Measurements from ENCODE around the gene STK38L. TPM values are rescaled to one million over a fixed set of nuclear protein-coding genes. Genes with fewer than 3 reads are reported as not detected.

STK38L gene
- polyA plus RNA-seq, 1 of the 3 experiments (the other 2 are of a cell fraction): 4.7 TPM

GRCh38 chr12:27304856-27305255, 60.8 kb downstream of the STK38L start:
- no peak overlapping the region for H3K4me2 ChIP-seq
- 95% methylated on average over 1 of the region's 1 CpG for WGBS (ENCODE audit: low lambda C conversion rate)
- H3F3A ChIP-seq (replicated peaks; ENCODE audit: insufficient read depth): peaks cover 5% of the 10 kb centered on the region
- CTCF ChIA-PET: interaction anchor here (0.6 to 8.3 kb wide), 22 partner anchors 8 to 466 kb away, joined by 3 to 108 read pairs (median 4); partner anchors contain the start of genes MED21 and TM7SF3
- peak; percentile 29 for DNase-seq
- H3K9me2 ChIP-seq: no peaks in the 10 kb centered on the region
- no peaks in the 10 kb centered on the region for H3K27me3 ChIP-seq (ENCODE audit: insufficient read depth)
- peaks cover 17 to 48% of the 10 kb centered on the region in 2 experiments for H3K36me3 ChIP-seq (replicated peaks in 1 of 2; ENCODE audit: control insufficient read depth in 1 of 2, insufficient read depth in 2 of 2, low read length in 1 of 2)
- H3K4me1 ChIP-seq (ENCODE audit: control insufficient read depth in 1 of 2, insufficient read depth in 2 of 2, low read depth in 1 of 2, low read length in 1 of 2): peaks cover 0 to 4% of the 10 kb centered on the region in 2 experiments; a peak in 2 of 4 replicates
- TF ChIP-seq MXI1 (IDR thresholded peaks at IDR 0.05; ENCODE audit: low read depth, low read length): no peak
- no peak for TF ChIP-seq FOSL2 (IDR thresholded peaks at IDR 0.05; ENCODE audit: borderline replicate concordance, low read depth)
- TF ChIP-seq SMC3 (IDR thresholded peaks at IDR 0.05; ENCODE audit: low read depth, low read length): no peak
- TF ChIP-seq RXRA (IDR thresholded peaks at IDR 0.05; ENCODE audit: borderline replicate concordance, low read depth): no peak
- TF ChIP-seq, protein P1, sequence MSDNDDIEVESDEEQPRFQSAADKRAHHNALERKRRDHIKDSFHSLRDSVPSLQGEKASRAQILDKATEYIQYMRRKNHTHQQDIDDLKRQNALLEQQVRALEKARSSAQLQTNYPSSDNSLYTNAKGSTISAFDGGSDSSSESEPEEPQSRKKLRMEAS (IDR thresholded peaks at IDR 0.05; ENCODE audit: low read depth): no peak
- no peak for TF ChIP-seq TAF1 (IDR thresholded peaks at IDR 0.05; ENCODE audit: borderline replicate concordance, low read depth, low read length)
- no peak for TF ChIP-seq TCF12 (IDR thresholded peaks at IDR 0.05)
- no peak for TF ChIP-seq MEF2A (IDR thresholded peaks at IDR 0.05; ENCODE audit: borderline replicate concordance, low read depth)
- TF ChIP-seq FOXM1 (IDR thresholded peaks at IDR 0.05; ENCODE audit: low read depth): no peak
- TF ChIP-seq FOXJ3 (CRISPR knock-in tag; IDR thresholded peaks at IDR 0.05): no peak
- TF ChIP-seq, protein P2, sequence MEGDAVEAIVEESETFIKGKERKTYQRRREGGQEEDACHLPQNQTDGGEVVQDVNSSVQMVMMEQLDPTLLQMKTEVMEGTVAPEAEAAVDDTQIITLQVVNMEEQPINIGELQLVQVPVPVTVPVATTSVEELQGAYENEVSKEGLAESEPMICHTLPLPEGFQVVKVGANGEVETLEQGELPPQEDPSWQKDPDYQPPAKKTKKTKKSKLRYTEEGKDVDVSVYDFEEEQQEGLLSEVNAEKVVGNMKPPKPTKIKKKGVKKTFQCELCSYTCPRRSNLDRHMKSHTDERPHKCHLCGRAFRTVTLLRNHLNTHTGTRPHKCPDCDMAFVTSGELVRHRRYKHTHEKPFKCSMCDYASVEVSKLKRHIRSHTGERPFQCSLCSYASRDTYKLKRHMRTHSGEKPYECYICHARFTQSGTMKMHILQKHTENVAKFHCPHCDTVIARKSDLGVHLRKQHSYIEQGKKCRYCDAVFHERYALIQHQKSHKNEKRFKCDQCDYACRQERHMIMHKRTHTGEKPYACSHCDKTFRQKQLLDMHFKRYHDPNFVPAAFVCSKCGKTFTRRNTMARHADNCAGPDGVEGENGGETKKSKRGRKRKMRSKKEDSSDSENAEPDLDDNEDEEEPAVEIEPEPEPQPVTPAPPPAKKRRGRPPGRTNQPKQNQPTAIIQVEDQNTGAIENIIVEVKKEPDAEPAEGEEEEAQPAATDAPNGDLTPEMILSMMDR (IDR thresholded peaks at IDR 0.05): no peak
- no peak for TF ChIP-seq CHD2 (IDR thresholded peaks at IDR 0.05; ENCODE audit: low read length, partially characterized antibody)
- no peak for TF ChIP-seq RFX5 (IDR thresholded peaks at IDR 0.05; ENCODE audit: low read length)
- TF ChIP-seq, protein P3, sequence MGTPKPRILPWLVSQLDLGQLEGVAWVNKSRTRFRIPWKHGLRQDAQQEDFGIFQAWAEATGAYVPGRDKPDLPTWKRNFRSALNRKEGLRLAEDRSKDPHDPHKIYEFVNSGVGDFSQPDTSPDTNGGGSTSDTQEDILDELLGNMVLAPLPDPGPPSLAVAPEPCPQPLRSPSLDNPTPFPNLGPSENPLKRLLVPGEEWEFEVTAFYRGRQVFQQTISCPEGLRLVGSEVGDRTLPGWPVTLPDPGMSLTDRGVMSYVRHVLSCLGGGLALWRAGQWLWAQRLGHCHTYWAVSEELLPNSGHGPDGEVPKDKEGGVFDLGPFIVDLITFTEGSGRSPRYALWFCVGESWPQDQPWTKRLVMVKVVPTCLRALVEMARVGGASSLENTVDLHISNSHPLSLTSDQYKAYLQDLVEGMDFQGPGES (IDR thresholded peaks at IDR 0.05; ENCODE audit: low read depth, low read length): no peak
- TF ChIP-seq EP300 (IDR thresholded peaks at IDR 0.05; ENCODE audit: borderline replicate concordance in 1 of 2, low read depth in 1 of 2, low read length in 1 of 2): no peak
- no peak for TF ChIP-seq NFIC (IDR thresholded peaks at IDR 0.05; ENCODE audit: borderline replicate concordance)
- no peak for TF ChIP-seq ELF1 (IDR thresholded peaks at IDR 0.05)
- H3K9me3 ChIP-seq: no peaks in the 10 kb centered on the region
- H3K79me2 ChIP-seq (ENCODE audit: insufficient read depth): no peaks in the 10 kb centered on the region
- H3K4me3 ChIP-seq (ENCODE audit: low read depth in 2 of 2, low read length in 1 of 2): no peak overlapping the region
- H3K9ac ChIP-seq: no peak overlapping the region
- H4K20me1 ChIP-seq (ENCODE audit: insufficient read depth): no peaks in the 10 kb centered on the region
- POLR2A ChIA-PET: no interaction called here
- H2AFZ ChIP-seq (ENCODE audit: low read depth): no peak overlapping the region
- H3K27ac ChIP-seq (ENCODE audit: low read depth in 2 of 2, low read length in 1 of 2): peak overlapping the region in 1 of 2 experiments; percentile 39; a peak in 2 of 4 replicates
